NCI-H524 treated with DMSO at 0.1 percent for 48 hours (cell line): Measurements from ENCODE around the gene ROR2.
A peak's percentile ranks its signal among the peaks of the same experiment; 100 is the strongest.

Experiments
- DNase-seq: peaks from one replicate; lab custom pipeline; 2025; lab: John Stamatoyannopoulos, UW

The ROR2 gene

DNA sequence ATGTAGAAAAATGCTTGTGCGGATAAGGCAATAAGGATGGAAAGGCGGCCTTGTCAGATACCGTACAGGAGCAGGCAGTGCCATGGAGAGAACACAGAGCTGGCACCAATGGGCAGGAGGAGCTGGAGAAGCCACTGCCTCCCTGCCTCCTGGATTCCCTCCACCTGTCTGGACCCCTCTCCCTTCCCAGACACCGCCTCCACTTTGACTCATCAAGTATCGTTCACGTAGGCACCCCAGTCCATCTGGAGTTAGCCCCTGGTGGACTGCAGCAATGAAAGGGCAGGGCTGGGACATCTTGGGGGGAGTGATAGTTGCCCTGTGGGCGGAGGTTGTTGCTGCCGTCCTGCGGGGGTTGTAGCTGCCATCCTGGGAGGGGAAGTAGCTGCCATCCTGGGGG lies 232.0 kb downstream of the ROR2 start:
- DNase-seq = no peak

DNA sequence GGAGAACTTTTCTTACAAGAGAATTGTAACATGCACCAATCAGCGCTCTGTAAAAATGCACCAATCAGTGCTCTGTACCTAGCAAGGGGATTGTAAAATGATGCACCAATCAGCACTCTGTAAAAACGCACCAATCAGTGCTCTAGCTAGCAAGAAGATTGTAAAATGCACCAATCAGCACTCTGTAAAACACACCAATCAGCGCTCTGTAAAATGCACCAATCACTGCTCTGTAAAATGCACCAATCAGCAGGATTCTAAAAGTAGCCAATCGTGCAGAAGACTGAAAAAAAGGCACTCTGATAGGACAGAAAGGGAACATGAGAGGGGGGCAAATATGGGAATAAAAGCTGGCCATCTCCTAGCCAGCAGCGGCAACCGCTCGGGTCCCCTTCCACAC lies 233.2 kb downstream of the ROR2 start:
- DNase-seq = no peak

GRCh38 chr9:91716239-91716638 lies 233.8 kb downstream of the ROR2 start:
- DNase-seq = no peak

DNA sequence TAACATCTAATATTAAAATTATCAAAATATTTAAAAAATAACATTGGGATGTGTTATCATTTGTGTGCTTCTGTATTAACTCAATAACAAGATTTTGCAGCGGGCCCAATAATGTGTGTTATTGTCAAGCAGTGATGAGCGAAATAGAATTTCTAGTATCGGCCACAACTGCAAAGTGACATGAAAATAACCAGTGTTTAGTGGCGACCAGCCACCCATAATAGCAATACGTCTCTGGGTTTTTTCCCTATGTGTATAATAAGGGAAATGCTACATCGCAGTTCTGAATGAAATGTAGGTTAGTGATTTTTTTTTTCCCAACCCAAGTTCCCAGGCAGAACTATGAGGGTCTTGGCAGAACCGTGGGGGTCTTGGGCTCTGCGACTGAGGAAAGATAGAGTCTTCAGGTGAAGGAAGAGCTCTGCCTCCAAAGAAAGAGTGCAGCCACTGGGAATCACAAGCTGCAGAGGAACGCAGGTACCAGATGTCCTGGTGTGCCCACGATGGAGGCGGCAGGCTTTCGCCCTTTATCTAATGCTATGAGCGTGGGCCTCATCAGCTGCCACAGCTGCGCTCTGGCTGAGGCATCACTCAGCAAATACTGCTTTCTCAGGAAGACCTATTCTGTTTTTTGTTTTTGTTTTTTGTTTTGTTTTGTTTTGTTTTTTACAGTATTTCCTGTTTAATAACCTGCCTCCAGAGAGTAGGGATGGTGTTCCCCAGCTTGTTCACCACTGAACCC lies 235.0 kb downstream of the ROR2 start:
- no peak for DNase-seq

GRCh38 chr9:91714020-91714806 lies 235.8 kb downstream of the ROR2 start:
- DNase-seq = no peak

DNA sequence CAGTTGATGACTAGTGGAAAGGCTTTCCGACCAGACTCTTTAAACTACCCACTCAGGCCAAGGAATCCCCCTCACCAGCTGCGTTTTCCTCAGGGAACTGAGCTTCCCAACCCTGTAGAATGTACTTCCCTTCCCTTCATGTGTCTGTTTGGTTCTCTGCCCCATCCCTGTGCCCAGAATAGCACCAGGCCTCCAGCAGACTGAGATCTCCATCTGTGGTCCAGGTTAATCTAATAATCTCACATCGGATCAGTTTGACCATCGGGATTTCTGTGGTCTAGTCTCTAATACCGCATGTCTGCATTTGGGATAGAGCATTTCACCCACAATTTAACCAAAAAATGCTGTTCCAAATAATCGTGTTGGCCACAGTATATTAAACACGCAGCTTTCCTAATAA lies 237.2 kb downstream of the ROR2 start:
- DNase-seq = no peak

DNA sequence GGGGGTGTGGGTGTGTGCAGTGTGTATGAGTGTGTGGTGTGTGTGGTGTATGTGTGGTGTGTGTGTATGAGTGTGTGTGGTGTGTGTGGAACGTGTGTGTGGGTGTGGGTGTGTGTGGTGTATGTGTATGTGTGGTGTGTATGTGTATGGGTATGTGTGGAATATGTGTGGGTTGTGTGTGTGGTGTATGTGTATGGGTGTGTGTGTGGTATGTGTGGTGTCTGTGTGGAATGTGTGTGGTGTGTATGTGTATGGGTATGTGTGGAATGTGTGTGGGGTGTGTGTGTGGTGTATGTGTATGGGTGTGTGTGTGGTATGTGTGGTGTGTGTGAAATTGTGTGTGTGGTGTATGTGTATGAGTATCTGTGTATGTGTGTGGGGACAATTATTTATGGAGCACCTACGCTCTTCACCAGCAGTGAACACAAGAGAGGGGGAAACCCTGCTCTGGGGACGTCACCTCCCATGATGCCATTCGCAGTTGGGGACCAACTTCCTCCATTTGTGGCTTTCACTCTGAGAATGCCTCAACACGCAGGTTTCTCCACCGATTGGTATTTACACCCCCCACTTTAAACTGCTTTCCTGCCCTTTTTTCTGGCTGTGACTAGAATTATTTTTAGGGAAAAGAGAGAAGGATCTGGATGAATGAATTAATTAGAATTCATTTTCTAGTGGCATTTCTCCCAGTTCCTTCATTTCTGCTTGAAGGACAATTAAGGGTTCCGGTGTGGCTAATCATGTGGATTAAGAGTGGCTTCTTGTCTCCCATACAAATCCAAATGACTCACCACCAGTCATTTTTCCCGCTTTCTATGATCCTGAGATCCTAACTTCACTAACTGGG lies 238.1 kb downstream of the ROR2 start:
- DNase-seq = no peak

DNA sequence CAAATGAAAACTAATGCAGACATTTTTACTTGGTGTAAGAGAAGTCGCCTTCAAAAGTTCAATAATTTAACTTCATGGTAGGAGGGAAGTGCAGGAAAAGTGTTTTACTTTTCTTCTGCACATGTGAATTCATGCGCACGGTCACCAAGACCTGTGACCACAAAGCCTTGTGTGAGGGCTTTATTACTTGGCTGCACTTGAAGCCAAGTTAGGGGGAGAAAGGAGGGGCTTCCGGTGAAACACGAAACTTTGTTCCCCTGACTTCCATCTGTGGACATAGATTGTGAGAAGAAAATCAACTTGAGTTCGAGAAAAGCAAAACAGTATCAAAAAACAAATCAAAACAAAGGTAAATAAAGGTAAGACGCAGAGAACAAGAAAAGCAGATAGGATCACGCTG lies 239.9 kb downstream of the ROR2 start:
- no peak for DNase-seq

DNA sequence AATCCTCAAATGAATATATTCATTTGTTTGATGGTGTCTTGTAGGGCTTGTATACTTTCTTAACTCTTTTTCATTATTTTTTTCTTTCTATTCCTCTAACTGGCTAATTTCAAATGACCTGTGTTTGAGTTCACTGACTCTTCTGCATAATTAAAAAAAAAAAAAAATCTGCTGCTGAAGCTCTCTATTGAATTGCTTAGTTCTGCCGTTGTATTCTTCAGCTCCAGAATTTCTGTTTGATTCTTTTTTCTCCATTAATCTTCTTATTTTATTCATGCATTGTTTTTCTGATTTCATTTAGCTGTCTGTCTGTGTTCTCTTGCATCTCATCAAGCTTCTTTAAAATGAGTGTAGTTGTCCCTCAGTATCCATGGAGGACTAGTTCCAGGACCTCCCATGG lies 244.6 kb downstream of the ROR2 start:
- no peak for DNase-seq

DNA sequence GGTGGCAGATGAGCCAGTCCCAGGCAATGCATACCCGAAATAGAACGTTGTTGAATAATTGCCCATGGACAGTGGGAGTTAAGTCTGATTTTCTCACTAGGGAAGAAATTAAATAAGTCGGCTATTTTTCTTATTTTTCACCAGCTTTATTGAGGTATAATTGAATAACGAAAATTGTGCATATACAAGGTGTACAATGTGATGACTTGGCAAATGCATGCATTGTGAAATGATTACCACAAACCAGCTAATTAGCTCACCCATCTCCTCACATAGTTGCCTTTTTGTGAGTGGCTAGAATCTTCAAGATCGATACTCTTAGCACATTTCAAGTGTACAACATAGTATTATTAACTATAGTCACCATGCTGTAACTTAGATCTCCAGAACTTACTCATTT lies 249.6 kb downstream of the ROR2 start:
- no peak for DNase-seq

DNA sequence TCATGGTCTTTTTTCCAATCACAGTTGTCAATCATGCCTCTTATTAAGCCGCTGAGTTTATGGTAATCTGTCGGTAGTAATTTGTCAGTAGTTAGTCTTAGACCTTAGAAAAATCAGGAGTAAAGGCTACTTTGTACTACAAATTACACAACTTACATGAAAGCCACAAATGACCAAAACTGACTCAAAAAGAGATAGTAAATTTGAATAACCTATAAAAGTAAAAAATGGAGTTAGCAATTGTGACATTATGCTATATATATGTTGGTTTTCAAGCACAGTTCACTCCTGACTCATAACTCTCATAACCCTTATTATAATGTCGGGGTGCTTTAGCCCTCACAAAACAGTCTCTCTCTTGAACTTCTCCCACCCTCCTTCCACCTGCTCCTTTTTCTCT lies 251.8 kb downstream of the ROR2 start:
- no peak for DNase-seq

DNA sequence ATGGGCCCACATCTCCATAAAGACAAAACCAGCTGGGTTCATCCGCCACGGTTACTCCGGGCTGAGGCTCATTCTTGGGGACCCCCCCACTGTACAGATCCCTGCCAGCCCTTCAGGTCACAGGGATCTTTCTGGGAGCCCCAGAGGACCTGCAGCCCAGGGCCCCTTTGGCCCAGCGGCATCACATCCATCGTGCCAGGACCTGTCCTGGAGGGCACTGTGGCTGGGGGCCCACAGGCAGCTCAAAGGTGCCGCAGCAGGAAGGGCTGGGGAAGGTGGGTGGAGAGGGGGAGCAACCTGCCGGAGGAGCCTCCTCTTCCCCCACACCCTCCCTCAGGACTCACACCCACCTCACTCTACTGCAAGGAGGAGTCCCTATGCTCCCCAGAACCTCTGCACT lies 252.8 kb downstream of the ROR2 start:
- no peak for DNase-seq

DNA sequence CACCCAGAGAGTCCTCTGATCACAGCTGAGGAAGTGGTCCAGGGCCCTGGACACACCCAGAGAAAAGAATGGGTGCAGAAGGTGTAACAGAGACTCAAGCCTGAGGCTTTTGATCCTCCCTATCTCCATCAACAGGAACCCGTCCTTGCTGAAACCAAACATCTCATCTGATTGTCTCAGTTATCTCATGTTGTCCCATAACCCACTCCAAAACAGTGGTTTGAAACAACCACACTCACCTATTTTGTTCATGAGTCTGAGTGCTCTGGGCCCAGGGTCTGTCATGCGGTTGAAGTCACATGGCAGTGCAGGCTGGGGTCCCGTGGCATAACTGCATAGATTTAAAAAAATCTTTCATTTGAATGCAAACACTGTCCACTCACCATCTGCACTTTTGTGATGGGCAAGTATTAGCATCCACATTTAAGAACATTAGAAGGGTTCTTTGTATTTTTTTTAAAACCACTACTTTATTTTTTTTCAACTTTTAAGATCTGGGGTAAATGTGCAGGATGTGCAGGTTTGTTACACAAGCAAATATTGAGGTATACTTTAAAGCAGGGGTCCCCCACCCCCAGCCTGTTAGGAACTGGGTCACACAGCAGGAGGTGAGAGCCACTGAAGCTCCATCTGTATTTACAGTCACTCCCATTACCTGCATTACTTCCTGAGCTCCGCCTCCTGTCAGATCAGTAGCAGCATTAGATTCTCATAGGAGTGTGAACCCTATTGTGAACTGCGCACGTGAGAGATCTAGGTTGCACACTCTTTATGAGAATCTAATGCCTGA lies 255.8 kb downstream of the ROR2 start:
- DNase-seq = no peak

- DNase-seq = no peak
These were observed 256.8 kb downstream of the ROR2 start for GRCh38 chr9:91693226-91693625.

GRCh38 chr9:91690540-91691249 lies 259.3 kb downstream of the ROR2 start:
- DNase-seq = no peak

DNA sequence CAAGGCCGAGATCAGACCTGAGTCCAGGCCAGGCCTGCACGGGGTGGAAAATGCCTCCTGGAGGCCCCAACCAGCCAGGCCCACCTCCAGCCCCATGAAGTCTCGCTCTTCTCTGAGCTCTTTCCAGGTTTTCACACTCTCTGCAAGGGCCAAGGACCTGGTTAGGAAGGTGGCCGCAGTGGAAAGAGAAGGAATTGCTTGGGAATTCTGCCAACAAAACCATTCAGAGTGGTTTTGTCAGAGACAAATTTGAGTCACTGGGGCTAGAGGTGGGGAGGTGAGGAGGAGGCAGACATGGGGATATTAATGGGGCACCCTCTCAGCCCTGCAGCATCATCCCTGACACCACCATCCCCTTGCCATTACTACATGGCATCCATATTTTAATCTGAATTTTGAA lies 261.0 kb downstream of the ROR2 start:
- DNase-seq = no peak

GRCh38 chr9:91683269-91683668 lies 266.8 kb downstream of the ROR2 start:
- DNase-seq = no peak

GRCh38 chr9:91682806-91683205 lies 267.2 kb downstream of the ROR2 start:
- DNase-seq = no peak

GRCh38 chr9:91681461-91682305 lies 268.3 kb downstream of the ROR2 start:
- DNase-seq = peak; percentile 41

- DNase-seq = no peak
These were observed 269.0 kb downstream of the ROR2 start for GRCh38 chr9:91680998-91681397.
